ENCODE data around the gene KLKB1. TPM values are rescaled to one million over a fixed set of nuclear protein-coding genes. Genes with fewer than 3 reads are reported as not detected.

The KLKB1 gene
- total and polyA plus RNA-seq, 3 donors from 2014 or later, result 2.7 to 4.4 (median 3.5) TPM

Other genes with a start within 250 kb of the KLKB1 start
- 1 to 10 TPM; 2.3 to 3.2 TPM for gene TLR3, start 158.4 kb upstream of the KLKB1 start, total RNA-seq
- 12.6 TPM for gene TLR3, start 158.4 kb upstream of the KLKB1 start, polyA plus RNA-seq (ENCODE audit: insufficient read depth, low read depth, low replicate concordance)
- 10 to 100 TPM; 11.3 to 14.9 TPM for gene FAM149A, start 122.8 kb upstream of the KLKB1 start, total RNA-seq
- 13.8 TPM for gene FAM149A, start 122.8 kb upstream of the KLKB1 start, polyA plus RNA-seq (ENCODE audit: insufficient read depth, low read depth, low replicate concordance)
- gene CYP4V2, start 35.9 kb upstream of the KLKB1 start, total RNA-seq, result 10 to 100 TPM; 34.9 to 50.5 TPM
- 11.4 TPM for gene CYP4V2, start 35.9 kb upstream of the KLKB1 start, polyA plus RNA-seq (ENCODE audit: insufficient read depth, low read depth, low replicate concordance)
- under 1 TPM in 1 of 2 donors, not detected in 1; 0.19 TPM for gene F11, start 38.7 kb downstream of the KLKB1 start, total RNA-seq
- not detected for gene F11, start 38.7 kb downstream of the KLKB1 start, polyA plus RNA-seq (ENCODE audit: insufficient read depth, low read depth, low replicate concordance)